ENCODE data around the gene RFPL3.

RFPL3 gene

GRCh38 chr22:32310777-32311176 is 46.9 kb upstream of the RFPL3 start:
- Histone ChIP-seq H3K27ac (ENCODE audit: low read depth, low read length) (no peak overlapping the region), H4K20me1 (ENCODE audit: low read depth, low read length) (no peaks in the 10 kb centered on the region), H3K4me2 (ENCODE audit: low read depth, low read length, poor library complexity, severe bottlenecking) (no peak overlapping the region), H3K9ac (ENCODE audit: low read length) (no peak overlapping the region), H3K9me3 (ENCODE audit: insufficient read depth, low read length) (no peaks in the 10 kb centered on the region), H3K4me3 (ENCODE audit: insufficient read depth, low read length, poor library complexity, severe bottlenecking) (no peak overlapping the region), H2AFZ (ENCODE audit: low read depth, low read length, severe bottlenecking) (no peak overlapping the region), H3F3A (ENCODE audit: insufficient read depth) (no peaks in the 10 kb centered on the region), H3K27me3 (ENCODE audit: low read length) (no peaks in the 10 kb centered on the region), H3K9me2 (replicated peaks; ENCODE audit: insufficient read depth, low read length) (no peaks in the 10 kb centered on the region), H3K79me2 (ENCODE audit: insufficient read depth, low read length) (no peaks in the 10 kb centered on the region), H3K36me3 (ENCODE audit: low read length) (no peaks in the 10 kb centered on the region)
- no peak for TF ChIP-seq CTCF (IDR thresholded peaks at IDR 0.05; ENCODE audit: insufficient read depth, low read length, poor library complexity, severe bottlenecking)
- TF ChIP-seq EZH2phosphoT487 (conservative IDR thresholded peaks at IDR 0.05; ENCODE audit: low read length): no peak

GRCh38 chr22:32311551-32312071 is 46.1 kb upstream of the RFPL3 start:
- no peaks in the 10 kb centered on the region for H3K9me3 ChIP-seq (ENCODE audit: insufficient read depth, low read length)
- H3K4me3 ChIP-seq (ENCODE audit: insufficient read depth, low read length, poor library complexity, severe bottlenecking): no peak overlapping the region
- no peaks in the 10 kb centered on the region for H3K27me3 ChIP-seq (ENCODE audit: low read length)

GRCh38 chr22:32312748-32313147 is 44.9 kb upstream of the RFPL3 start:
- Histone ChIP-seq H3F3A (ENCODE audit: insufficient read depth) (no peaks in the 10 kb centered on the region), H3K27ac (ENCODE audit: low read depth, low read length) (no peak overlapping the region), H3K9me3 (ENCODE audit: insufficient read depth, low read length) (no peaks in the 10 kb centered on the region), H3K9me2 (replicated peaks; ENCODE audit: insufficient read depth, low read length) (no peaks in the 10 kb centered on the region), H2AFZ (ENCODE audit: low read depth, low read length, severe bottlenecking) (no peak overlapping the region), H3K4me2 (ENCODE audit: low read depth, low read length, poor library complexity, severe bottlenecking) (no peak overlapping the region), H4K20me1 (ENCODE audit: low read depth, low read length) (no peaks in the 10 kb centered on the region), H3K9ac (ENCODE audit: low read length) (no peak overlapping the region), H3K79me2 (ENCODE audit: insufficient read depth, low read length) (no peaks in the 10 kb centered on the region), H3K27me3 (ENCODE audit: low read length) (no peaks in the 10 kb centered on the region), H3K4me3 (ENCODE audit: insufficient read depth, low read length, poor library complexity, severe bottlenecking) (no peak overlapping the region), H3K36me3 (ENCODE audit: low read length) (no peaks in the 10 kb centered on the region)
- TF ChIP-seq CTCF (IDR thresholded peaks at IDR 0.05; ENCODE audit: insufficient read depth, low read length, poor library complexity, severe bottlenecking) (no peak), EZH2phosphoT487 (conservative IDR thresholded peaks at IDR 0.05; ENCODE audit: low read length) (no peak)

More at GRCh38 chr22:32311551-32312071, 46.1 kb upstream of the RFPL3 start:
- no peaks in the 10 kb centered on the region for H3F3A ChIP-seq (ENCODE audit: insufficient read depth)
- no peak overlapping the region for H3K4me2 ChIP-seq (ENCODE audit: low read depth, low read length, poor library complexity, severe bottlenecking)
- no peak for TF ChIP-seq CTCF (IDR thresholded peaks at IDR 0.05; ENCODE audit: insufficient read depth, low read length, poor library complexity, severe bottlenecking)
- no peak for TF ChIP-seq EZH2phosphoT487 (conservative IDR thresholded peaks at IDR 0.05; ENCODE audit: low read length)
- no peaks in the 10 kb centered on the region for H4K20me1 ChIP-seq (ENCODE audit: low read depth, low read length)
- H2AFZ ChIP-seq (ENCODE audit: low read depth, low read length, severe bottlenecking): no peak overlapping the region
- no peak overlapping the region for H3K9ac ChIP-seq (ENCODE audit: low read length)
- no peak overlapping the region for H3K27ac ChIP-seq (ENCODE audit: low read depth, low read length)
- H3K36me3 ChIP-seq (ENCODE audit: low read length): no peaks in the 10 kb centered on the region
- no peaks in the 10 kb centered on the region for H3K79me2 ChIP-seq (ENCODE audit: insufficient read depth, low read length)
- no peaks in the 10 kb centered on the region for H3K9me2 ChIP-seq (replicated peaks; ENCODE audit: insufficient read depth, low read length)
